ENCODE data around the gene BANF2. TPM values are rescaled to one million over a fixed set of nuclear protein-coding genes. Genes with fewer than 3 reads are reported as not detected.

Gene BANF2
- total and polyA plus RNA-seq, 2 experiments from 2014 or later: not detected

DNA sequence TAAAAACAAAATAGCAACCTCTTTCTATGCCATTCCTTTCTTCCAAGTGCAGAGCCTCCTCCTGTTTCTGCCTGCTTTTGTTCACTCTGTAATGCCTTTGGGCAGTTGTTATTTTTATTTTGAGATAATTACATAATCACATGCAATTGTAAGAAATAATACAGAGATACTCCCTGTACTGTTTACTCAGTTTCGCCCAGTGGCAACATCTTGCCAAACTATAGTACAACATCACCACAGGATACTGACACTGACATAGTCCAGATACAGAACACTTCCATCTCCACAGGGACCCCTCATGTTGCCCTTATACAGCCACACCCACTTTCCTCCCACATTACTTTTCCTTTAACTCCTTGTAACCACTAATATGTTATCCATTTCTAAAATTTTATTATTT lies 59.7 kb downstream of the BANF2 start:
- 52% methylated on average over 1 of the region's 1 CpG for WGBS (ENCODE audit: low lambda C conversion rate, missing lambda C conversion rate)
- H2AFZ ChIP-seq: no peak overlapping the region
- TF ChIP-seq, protein P1, sequence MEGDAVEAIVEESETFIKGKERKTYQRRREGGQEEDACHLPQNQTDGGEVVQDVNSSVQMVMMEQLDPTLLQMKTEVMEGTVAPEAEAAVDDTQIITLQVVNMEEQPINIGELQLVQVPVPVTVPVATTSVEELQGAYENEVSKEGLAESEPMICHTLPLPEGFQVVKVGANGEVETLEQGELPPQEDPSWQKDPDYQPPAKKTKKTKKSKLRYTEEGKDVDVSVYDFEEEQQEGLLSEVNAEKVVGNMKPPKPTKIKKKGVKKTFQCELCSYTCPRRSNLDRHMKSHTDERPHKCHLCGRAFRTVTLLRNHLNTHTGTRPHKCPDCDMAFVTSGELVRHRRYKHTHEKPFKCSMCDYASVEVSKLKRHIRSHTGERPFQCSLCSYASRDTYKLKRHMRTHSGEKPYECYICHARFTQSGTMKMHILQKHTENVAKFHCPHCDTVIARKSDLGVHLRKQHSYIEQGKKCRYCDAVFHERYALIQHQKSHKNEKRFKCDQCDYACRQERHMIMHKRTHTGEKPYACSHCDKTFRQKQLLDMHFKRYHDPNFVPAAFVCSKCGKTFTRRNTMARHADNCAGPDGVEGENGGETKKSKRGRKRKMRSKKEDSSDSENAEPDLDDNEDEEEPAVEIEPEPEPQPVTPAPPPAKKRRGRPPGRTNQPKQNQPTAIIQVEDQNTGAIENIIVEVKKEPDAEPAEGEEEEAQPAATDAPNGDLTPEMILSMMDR (IDR thresholded peaks at IDR 0.05; ENCODE audit: poor library complexity): no peak
- TF ChIP-seq EZH2 (IDR thresholded peaks at IDR 0.05; ENCODE audit: borderline replicate concordance) (no peak), EZH2phosphoT487 (IDR thresholded peaks at IDR 0.05; ENCODE audit: low read depth, severe bottlenecking, unreplicated experiment) (no peak)
- H3K79me2 ChIP-seq: no peaks in the 10 kb centered on the region
- DNase-seq (ENCODE audit: low spot score): peak; percentile 24
- no peaks in the 10 kb centered on the region for H3K9me3 ChIP-seq (ENCODE audit: low read depth)
- no peaks in the 10 kb centered on the region for H4K20me1 ChIP-seq (ENCODE audit: insufficient read depth, poor library complexity, severe bottlenecking)
- peaks cover 12% of the 10 kb centered on the region for H3K4me1 ChIP-seq (ENCODE audit: insufficient read depth)
- H3K36me3 ChIP-seq (replicated peaks; ENCODE audit: insufficient read depth, low read depth): no peaks in the 10 kb centered on the region
- no peaks in the 10 kb centered on the region for H3K9me2 ChIP-seq (replicated peaks; ENCODE audit: insufficient read depth)
- no peaks in the 10 kb centered on the region for H3K27me3 ChIP-seq
- no peak overlapping the region for H3K4me3 ChIP-seq
- H3K4me2 ChIP-seq: no peak overlapping the region
- no peak overlapping the region for H3K27ac ChIP-seq

DNA sequence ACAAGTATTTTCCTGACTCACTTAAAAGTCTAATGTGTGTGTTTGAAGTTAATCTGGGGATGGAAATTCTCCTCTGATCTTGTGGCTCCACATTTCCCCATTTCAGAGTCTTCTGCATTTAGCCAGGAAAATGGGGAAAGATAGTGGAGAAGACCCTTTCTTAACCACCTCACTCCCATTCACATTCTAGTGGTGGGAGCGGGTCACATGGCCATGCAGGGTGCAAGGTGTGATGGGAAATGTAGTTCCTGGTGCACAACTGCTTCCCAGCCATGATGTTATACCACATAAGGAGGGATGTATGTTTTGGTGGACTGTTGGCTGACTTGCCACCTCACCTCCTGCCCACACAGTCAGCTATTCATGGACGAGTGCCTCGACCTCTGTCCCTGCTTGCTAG lies 61.8 kb downstream of the BANF2 start:
- Histone ChIP-seq H3K4me2 (no peak overlapping the region), H3K4me3 (no peak overlapping the region), H4K20me1 (ENCODE audit: insufficient read depth, poor library complexity, severe bottlenecking) (no peaks in the 10 kb centered on the region), H3K79me2 (no peaks in the 10 kb centered on the region), H2AFZ (no peak overlapping the region), H3K27ac (no peak overlapping the region), H3K9me2 (replicated peaks; ENCODE audit: insufficient read depth) (no peaks in the 10 kb centered on the region), H3K36me3 (replicated peaks; ENCODE audit: insufficient read depth, low read depth) (no peaks in the 10 kb centered on the region), H3K27me3 (no peaks in the 10 kb centered on the region), H3K9me3 (ENCODE audit: low read depth) (no peaks in the 10 kb centered on the region), H3K4me1 (ENCODE audit: insufficient read depth) (peaks cover 12% of the 10 kb centered on the region)
- no peak for DNase-seq (ENCODE audit: low spot score)
- 94% methylated on average over 3 of the region's 3 CpGs for WGBS (ENCODE audit: low lambda C conversion rate, missing lambda C conversion rate)
- TF ChIP-seq EZH2phosphoT487 (IDR thresholded peaks at IDR 0.05; ENCODE audit: low read depth, severe bottlenecking, unreplicated experiment) (no peak), EZH2 (IDR thresholded peaks at IDR 0.05; ENCODE audit: borderline replicate concordance) (no peak)
- TF ChIP-seq, protein P1 (IDR thresholded peaks at IDR 0.05; ENCODE audit: poor library complexity): no peak

DNA sequence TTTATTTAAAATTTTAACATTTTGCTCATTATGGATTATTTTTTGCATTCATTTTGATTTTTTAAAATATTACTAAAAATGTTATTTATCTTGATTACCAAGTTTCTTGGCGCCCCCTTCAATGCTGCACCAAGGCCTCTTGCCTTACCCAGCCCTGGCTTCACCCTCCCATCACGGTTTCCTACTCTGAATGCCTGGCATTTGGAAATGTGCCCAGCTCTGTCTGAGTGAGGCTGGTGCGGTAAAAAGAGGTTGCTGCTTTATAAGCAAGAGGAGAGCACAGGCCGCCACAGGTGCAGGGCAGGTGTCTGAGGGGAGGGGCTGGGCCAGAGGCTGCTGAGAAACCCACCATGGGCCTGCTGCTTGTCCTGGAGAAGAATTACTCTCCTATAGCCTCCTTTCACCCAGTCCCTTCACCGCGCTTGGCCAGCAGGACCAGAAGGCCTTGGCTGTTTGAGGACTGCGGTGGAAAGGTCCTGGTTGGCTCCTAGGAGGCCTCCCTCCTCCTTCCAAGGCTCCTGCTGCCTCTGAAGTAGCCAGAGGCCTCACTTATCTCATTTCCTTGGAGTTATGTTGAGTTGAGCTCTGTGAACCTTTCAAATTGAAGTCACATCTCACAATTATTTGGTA lies 62.6 kb downstream of the BANF2 start:
- H3K36me3 ChIP-seq (replicated peaks; ENCODE audit: insufficient read depth, low read depth): no peaks in the 10 kb centered on the region
- H4K20me1 ChIP-seq (ENCODE audit: insufficient read depth, poor library complexity, severe bottlenecking): no peaks in the 10 kb centered on the region
- no peaks in the 10 kb centered on the region for H3K9me2 ChIP-seq (replicated peaks; ENCODE audit: insufficient read depth)
- H3K4me3 ChIP-seq: no peak overlapping the region
- H3K9me3 ChIP-seq (ENCODE audit: low read depth): no peaks in the 10 kb centered on the region
- 90% methylated on average over 7 of the region's 7 CpGs for WGBS (ENCODE audit: low lambda C conversion rate, missing lambda C conversion rate)
- TF ChIP-seq EZH2phosphoT487 (IDR thresholded peaks at IDR 0.05; ENCODE audit: low read depth, severe bottlenecking, unreplicated experiment) (no peak), EZH2 (IDR thresholded peaks at IDR 0.05; ENCODE audit: borderline replicate concordance) (no peak)
- TF ChIP-seq, protein P1 (IDR thresholded peaks at IDR 0.05; ENCODE audit: poor library complexity): no peak
- H3K79me2 ChIP-seq: no peaks in the 10 kb centered on the region
- peak overlapping the region; percentile 51 for H2AFZ ChIP-seq
- no peak for DNase-seq (ENCODE audit: low spot score)
- no peak overlapping the region for H3K4me2 ChIP-seq
- peaks cover 12% of the 10 kb centered on the region for H3K4me1 ChIP-seq (ENCODE audit: insufficient read depth)
- peak overlapping the region; percentile 1 for H3K27ac ChIP-seq
- H3K27me3 ChIP-seq: no peaks in the 10 kb centered on the region

Data from hepatocyte (in vitro differentiated cells).